ENCODE results near the gene CHRDL1. TPM values are rescaled to one million over a fixed set of nuclear protein-coding genes. Genes with fewer than 3 reads are reported as not detected.
"Not testable (repeated sequence)": the region's sequence is repeated elsewhere in the genome, so short reads cannot be mapped to it uniquely, and the experiment has no call there.

Gene CHRDL1
- 6.3 to 6.9 TPM (median 6.6 TPM) in 3 replicates for total RNA-seq

- peaks cover 67% of the 10 kb centered on the region for H3K27me3 Mint-ChIP-seq (ENCODE audit: low read depth)
- no peaks in the 10 kb centered on the region for H3K9me3 Mint-ChIP-seq
- peak within 1 kb of the TSS; percentile 81 for H3K4me3 Mint-ChIP-seq
- no peak within 1 kb of the TSS for H3K27ac Mint-ChIP-seq
- H3K36me3 Mint-ChIP-seq, result no peaks in the 10 kb centered on the region
- H3K4me1 Mint-ChIP-seq, result peaks cover 8% of the 10 kb centered on the region
- peak; percentile 25 to 46 for DNase-seq (ENCODE audit: low spot score in 2 of 2, unreplicated experiment in 2 of 2)
- TF ChIP-seq CTCF (IDR thresholded peaks at IDR 0.05; ENCODE audit: unreplicated experiment), result no peak
Measured at GRCh38 chrX:110795645-110796406, at the start of gene CHRDL1. TSS of gene CHRDL1 (minus strand) at chrX:110795817. CDS start at chrX:110792181, 3,636 bp downstream.

- Mint-ChIP-seq H3K27me3 (ENCODE audit: low read depth) (peaks cover 7% of the 10 kb centered on the region), H3K9me3 (no peaks in the 10 kb centered on the region), H3K36me3 (no peaks in the 10 kb centered on the region), H3K27ac (no peak overlapping the region), H3K4me1 (no peaks in the 10 kb centered on the region), H3K4me3 (no peak overlapping the region)
- DNase-seq (ENCODE audit: low spot score in 2 of 2, unreplicated experiment in 2 of 2), result no peak
- no peak for TF ChIP-seq CTCF (IDR thresholded peaks at IDR 0.05; ENCODE audit: unreplicated experiment)
Measured at GRCh38 chrX:110836982-110837381, 41.4 kb upstream of the CHRDL1 start.

GRCh38 chrX:110836451-110836850, 40.8 kb upstream of the CHRDL1 start:
- DNase-seq (ENCODE audit: low spot score in 2 of 2, unreplicated experiment in 2 of 2), result no peak
- H3K27ac Mint-ChIP-seq, result no peak overlapping the region
- no peak overlapping the region for H3K4me3 Mint-ChIP-seq
- H3K36me3 Mint-ChIP-seq, result no peaks in the 10 kb centered on the region
- peaks cover 7% of the 10 kb centered on the region for H3K27me3 Mint-ChIP-seq (ENCODE audit: low read depth)
- H3K9me3 Mint-ChIP-seq, result no peaks in the 10 kb centered on the region
- H3K4me1 Mint-ChIP-seq, result no peaks in the 10 kb centered on the region
- no peak for TF ChIP-seq CTCF (IDR thresholded peaks at IDR 0.05; ENCODE audit: unreplicated experiment)

- no peak for DNase-seq (ENCODE audit: low spot score in 2 of 2, unreplicated experiment in 2 of 2)
- Mint-ChIP-seq H3K4me3 (no peak overlapping the region), H3K27ac (no peak overlapping the region), H3K4me1 (no peaks in the 10 kb centered on the region), H3K36me3 (no peaks in the 10 kb centered on the region), H3K9me3 (no peaks in the 10 kb centered on the region), H3K27me3 (ENCODE audit: low read depth) (peaks cover 7% of the 10 kb centered on the region)
- TF ChIP-seq CTCF (IDR thresholded peaks at IDR 0.05; ENCODE audit: unreplicated experiment), result no peak
Measured at GRCh38 chrX:110836001-110836400, 40.4 kb upstream of the CHRDL1 start.

GRCh38 chrX:110825972-110826371, 30.4 kb upstream of the CHRDL1 start:
- H3K36me3 Mint-ChIP-seq, result no peaks in the 10 kb centered on the region

GRCh38 chrX:110816543-110816942, 20.9 kb upstream of the CHRDL1 start:
- H3K27ac Mint-ChIP-seq; H3K4me1 Mint-ChIP-seq; DNase-seq (ENCODE audit: low spot score in 2 of 2, unreplicated experiment in 2 of 2); H3K36me3 Mint-ChIP-seq; H3K9me3 Mint-ChIP-seq; H3K4me3 Mint-ChIP-seq; H3K27me3 Mint-ChIP-seq (ENCODE audit: low read depth): not testable (repeated sequence)

More at GRCh38 chrX:110825972-110826371, 30.4 kb upstream of the CHRDL1 start:
- Mint-ChIP-seq H3K27ac (no peak overlapping the region), H3K27me3 (ENCODE audit: low read depth) (no peaks in the 10 kb centered on the region), H3K4me3 (no peak overlapping the region), H3K9me3 (peaks cover 13% of the 10 kb centered on the region), H3K4me1 (no peaks in the 10 kb centered on the region)
- TF ChIP-seq CTCF (IDR thresholded peaks at IDR 0.05; ENCODE audit: unreplicated experiment), result no peak
- DNase-seq (ENCODE audit: low spot score in 2 of 2, unreplicated experiment in 2 of 2), result no peak

Data from mesothelial cell of epicardium (in vitro differentiated cells).